Stimulated activated CD8-positive, alpha-beta memory T cell treated with anti-CD3 and anti-CD28 coated beads, Interleukin-12 subunit alpha, Interleukin-12 subunit beta, amount 100 ng/mL, for 24 hours (primary cell): ENCODE measurements around the gene MSL1.
A peak's percentile ranks its signal among the peaks of the same experiment; 100 is the strongest.

Experiments
- DNase-seq: peaks from one replicate; pipeline ENCODE4 v3.0.0-alpha.2; 2020; ENCODE audit errors: extremely low read depth

MSL1 gene

DNA sequence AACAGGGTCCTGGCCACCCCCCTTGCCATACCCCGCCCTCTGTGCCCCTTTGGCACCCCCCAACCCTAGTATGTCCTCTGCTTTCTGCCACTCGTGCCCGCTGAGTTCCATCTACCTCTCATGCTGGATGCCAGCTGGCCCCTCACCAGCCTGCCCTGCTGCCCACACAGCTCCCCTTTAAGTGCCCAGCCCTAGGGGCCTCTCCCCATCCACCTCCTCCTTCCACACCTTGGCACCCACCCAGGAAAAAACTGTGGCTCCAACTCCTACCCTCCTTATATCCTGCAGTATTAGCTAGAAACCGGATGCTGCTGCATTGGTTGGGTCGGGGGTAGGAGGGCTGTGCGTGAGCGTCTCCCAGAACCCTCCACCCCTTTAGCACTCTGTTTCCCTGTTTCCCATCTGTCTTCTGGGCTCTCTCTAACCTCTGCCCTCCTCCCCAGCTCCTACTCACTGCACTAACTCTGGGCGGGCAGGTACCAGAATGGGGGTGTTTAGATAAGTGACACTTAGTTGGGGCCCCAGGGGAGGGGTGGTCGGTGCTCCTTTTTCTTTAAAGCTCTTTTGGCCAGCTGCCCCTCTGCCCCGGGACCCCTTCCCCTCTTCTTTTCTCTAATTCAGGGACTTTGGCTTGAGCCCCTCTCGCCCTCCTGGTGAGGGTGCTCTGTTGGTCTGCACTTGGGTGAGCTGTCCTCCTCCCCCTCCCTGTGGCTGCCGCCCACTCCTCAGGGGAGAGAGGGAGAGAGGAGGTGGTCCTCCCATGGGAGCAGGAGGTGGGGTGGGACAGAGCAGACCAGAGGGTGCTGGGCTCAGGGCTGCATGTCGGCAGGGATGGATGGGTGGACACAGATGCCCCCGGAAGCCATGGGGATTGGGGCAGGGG lies 31.3 kb upstream of the MSL1 start:
- DNase-seq = no peak

GRCh38 chr17:40091691-40092397 lies 29.9 kb upstream of the MSL1 start:
- DNase-seq = no peak

- DNase-seq = no peak
Measured at GRCh38 chr17:40092581-40092980, 29.2 kb upstream of the MSL1 start.

DNA sequence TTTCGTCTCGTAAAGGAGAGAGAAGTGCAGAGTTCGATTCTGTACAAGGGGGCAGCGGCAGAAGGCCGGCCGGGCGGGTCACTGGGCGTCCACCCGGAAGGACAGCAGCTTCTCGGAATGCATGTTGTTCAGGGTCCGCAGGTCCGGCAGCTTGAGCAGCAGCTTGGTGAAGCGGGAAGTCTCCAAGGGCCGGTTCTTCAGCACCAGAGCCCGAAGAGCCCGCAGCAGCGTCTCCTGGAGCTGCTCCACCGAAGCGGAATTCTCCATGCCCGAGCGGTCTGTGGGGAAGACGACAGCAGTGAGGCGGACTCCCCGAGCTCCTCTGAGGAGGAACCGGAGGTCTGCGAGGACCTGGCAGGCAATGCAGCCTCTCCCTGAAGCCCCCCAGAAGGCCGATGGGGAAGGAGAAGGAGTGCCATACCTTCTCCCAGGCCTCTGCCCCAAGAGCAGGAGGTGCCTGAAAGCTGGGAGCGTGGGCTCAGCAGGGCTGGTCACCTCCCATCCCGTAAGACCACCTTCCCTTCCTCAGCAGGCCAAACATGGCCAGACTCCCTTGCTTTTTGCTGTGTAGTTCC lies 28.7 kb upstream of the MSL1 start:
- no peak for DNase-seq

DNA sequence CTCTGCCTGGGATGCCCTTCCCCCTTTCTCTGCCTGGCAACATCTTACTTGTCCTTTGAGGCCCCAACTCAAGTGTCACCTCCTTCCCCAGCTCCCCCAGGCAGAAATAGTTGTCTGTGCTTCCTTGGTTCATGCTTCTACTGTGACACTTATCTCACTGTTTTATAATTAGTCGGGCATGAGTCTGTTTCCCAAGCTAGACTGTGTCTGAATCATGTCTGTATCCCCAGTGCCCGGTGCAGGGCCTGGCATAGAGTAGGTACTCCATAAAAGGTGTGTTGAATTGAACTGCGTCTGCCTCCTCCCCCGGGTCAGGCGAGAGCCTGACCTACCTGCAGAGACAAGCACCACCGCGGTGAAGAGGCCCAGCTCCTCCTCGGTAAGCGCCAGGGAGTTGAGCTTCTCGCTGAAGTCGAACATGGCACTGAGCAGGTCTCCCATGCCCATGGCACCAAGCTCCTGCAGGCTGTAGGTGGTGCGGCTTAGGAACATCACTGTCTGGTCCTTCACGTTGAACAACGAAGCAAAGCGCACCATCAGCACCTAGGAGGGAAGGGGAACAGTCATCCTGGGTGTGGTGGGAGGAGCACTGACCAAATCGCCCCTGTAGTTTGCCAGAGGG lies 28.1 kb upstream of the MSL1 start:
- DNase-seq = no peak

DNA sequence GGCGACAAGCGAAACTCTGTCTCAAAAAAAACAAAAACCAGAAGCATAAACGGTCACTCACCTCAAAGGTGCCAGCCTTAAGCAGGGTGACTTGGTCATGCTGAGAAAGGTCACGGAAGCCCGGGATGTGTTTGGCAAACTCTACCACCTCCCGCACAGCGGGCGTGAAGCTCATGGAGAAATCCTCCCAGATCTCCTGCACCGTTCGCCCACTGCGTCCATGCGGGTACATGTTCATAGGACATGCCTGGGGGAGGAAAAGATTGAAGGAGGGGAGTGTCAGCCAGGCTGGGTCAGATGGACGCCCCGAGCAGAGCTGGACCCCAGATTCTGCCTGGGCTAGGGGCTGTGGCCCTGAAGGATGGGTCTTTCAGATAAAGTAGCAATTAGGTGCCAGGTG lies 26.9 kb upstream of the MSL1 start:
- no peak for DNase-seq

DNA sequence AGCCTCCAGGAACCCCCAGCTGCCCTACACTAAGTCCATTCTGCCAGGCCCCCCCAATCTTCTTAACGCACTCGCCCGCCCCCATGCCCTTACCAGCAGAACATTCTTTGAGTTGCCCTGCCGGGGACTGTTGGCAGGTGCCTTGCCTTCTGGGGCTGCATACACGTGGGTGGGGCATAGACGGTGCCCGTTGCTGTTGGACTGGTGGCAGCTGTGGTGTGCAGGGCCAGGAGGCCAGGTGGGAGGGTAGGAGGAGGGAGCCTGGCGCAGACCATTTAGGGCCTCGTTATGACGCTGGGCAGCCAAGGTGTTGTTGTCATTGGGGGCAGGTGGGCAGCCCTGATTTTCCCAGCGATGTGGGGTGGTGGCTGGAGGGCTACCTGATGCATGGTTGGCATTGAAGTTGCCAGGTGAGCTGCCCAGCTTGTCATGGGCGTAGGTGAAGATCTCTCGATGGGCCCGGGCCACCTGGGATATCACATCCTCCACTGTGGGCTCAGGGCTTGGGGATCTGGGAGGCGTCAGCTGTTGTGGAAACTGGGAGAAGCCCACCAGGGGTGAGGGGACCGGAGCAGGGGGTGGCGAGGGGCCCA lies 26.3 kb upstream of the MSL1 start:
- DNase-seq = no peak

- DNase-seq = peak; percentile 62
Measured at GRCh38 chr17:40095944-40096791, 25.6 kb upstream of the MSL1 start.

DNA sequence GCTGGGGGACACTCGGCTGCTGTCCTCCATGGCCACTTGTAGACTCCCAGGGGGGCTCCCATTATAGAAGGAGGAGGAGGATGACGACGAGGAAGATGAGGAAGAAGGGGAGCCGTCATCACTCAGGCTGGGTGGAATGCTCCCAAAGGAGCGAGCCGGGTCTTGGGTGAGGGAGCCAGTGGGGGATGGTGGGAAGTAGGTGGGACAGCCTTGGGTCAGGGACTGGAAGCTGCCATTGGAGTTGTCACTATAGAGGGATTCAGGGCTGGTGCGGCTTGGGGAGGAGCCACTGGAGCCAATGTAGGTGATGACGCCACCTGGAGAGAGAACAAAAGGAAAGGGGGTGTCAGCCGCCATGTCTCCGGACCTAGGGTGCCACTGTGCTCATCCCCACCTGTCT lies 24.7 kb upstream of the MSL1 start:
- DNase-seq = no peak

DNA sequence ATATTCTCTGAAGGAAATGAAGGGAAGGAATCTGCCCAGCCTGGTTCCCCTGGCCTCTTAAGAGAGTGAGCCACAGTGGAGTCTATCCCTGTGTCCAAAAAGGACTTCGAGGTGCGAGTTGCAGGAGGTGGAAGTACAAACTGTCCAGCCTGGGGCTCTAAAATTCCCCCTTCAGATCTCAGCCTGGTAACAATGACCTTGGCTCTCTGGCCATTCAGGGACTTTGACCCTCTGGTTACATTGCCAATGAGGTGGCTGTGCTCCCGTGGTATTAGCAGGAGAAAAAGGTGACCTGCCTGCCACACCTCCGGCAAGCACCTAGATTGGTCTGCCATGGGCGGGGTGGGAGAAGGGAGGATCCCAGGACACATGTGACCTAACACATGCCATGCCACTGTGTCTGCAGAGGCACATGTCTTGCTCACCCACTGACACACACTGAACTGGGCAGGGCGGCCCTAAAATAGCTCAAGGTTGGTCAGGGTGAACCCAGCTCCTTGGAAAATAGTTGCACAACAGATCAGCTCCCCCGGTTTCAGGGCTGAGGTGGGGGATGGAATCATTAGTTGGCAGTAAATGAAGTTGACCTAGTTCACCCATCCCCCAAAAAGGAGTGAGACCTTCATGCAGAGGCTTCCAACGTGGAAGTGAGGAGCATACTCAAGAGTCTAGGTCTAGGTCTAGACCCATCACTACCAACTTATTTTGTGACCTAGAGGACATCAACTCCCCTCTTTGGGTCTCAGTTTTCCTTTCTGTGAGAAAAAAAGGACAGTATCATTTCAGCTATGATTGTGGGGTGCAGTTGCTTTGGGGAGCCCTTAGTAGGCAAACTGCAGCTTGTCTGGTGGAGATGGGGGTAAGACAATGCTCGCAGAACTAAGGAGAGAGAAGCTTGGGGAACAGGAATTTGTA lies 23.6 kb upstream of the MSL1 start:
- no peak for DNase-seq

- DNase-seq = peak; percentile 98
Measured at GRCh38 chr17:40098846-40099618, 22.7 kb upstream of the MSL1 start.

GRCh38 chr17:40099619-40100418 lies 22.0 kb upstream of the MSL1 start:
- DNase-seq = no peak

- DNase-seq = no peak
Measured at GRCh38 chr17:40100419-40100668, 21.4 kb upstream of the MSL1 start, which contains the start of gene NR1D1. Gene NR1D1, minus strand, starts transcription at chr17:40100589. Its CDS starts 495 bp downstream, at chr17:40100094.

DNA sequence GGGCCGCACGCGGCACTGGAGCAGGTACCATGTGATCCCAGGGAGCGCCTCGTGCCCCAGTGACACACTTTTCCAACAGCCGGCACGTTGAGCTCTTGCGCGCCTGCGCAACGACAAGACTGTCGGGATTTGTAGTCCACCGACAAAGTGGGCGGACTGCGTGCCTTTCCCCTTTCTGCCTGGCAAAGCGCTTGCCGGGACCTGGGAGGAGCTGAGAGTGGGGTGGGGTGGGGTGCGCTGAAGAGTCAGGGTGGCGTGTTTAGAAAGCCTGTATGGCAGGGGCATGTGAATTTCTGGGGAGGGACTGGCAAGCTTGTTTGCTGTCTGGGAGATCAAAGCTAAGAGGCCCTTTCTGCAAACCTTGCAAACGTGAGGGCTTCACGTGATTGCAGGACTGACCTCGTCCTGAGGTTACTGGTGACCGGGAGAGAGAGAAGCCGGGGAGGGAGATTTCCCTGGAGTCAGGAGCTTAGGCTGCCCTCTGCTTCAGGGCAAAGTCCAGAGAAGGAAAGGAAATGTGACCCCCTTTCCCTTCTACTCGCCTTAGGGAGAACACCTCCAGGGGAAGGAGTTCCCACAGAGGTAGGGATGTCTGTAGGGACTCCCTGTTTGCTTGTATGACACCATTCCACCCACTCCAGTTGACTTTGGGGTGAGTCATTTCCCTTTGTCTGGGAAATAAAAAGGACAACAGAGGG lies 21.0 kb upstream of the MSL1 start:
- peak; percentile 82 for DNase-seq

GRCh38 chr17:40101367-40102210 lies 20.2 kb upstream of the MSL1 start:
- no peak for DNase-seq

- no peak for DNase-seq
Measured at GRCh38 chr17:40103071-40103661, 18.6 kb upstream of the MSL1 start.

DNA sequence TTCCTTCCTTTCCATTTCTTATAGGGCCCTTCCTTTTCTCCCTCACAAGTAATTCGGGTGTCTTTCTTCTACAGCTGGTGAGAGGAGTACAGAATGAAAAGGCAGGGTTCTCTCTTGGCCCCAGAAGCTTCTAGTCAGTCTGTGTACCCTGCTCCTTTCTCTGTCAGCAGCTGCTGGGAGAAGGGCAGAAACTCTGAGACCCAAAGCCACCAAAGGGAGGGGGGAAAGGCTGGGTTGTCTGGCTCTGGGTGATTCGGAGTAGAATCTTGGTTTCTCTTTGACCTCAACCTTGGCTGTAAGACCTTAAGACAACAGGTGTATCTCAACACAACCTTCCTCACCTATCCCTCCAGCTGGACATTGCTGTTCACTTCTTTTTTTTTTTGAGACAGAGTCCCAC lies 18.1 kb upstream of the MSL1 start:
- no peak for DNase-seq
